Hepatocyte (in vitro differentiated cells): ENCODE results near the gene ERC2. TPM values are rescaled to one million over a fixed set of nuclear protein-coding genes. Genes with fewer than 3 reads are reported as not detected.

ENCODE experiments used
- DNase-seq: peaks from one replicate; pipeline ENCODE4 v3.0.0-alpha.2; 2016; ENCODE audit warnings: low spot score
- H2AFZ ChIP-seq: fragments of 200-600 bp; sonication (generic); 2 replicates; pipeline ENCODE4 v1.6.0; 2016; ENCODE audit warnings: antibody characterized with exemption, mild to moderate bottlenecking
- H3K27ac ChIP-seq: fragments of 200-600 bp; sonication (generic); 2 replicates; pipeline ENCODE4 v1.5.1; 2016; ENCODE audit warnings: mild to moderate bottlenecking
- H3K27me3 ChIP-seq: fragments of 200-600 bp; sonication (generic); 2 replicates; pipeline ENCODE4 v1.6.1; 2016
- H3K36me3 ChIP-seq: fragments of 200-600 bp; sonication (generic); replicated peaks from 2 replicates; pipeline ENCODE4 v1.5.1; 2016; ENCODE audit warnings: low read depth; ENCODE audit not compliant: insufficient read depth
- H3K4me1 ChIP-seq: fragments of 200-600 bp; sonication (generic); 2 replicates; pipeline ENCODE4 v1.5.1; 2016; ENCODE audit warnings: mild to moderate bottlenecking, moderate library complexity; ENCODE audit not compliant: insufficient read depth
- H3K4me2 ChIP-seq: fragments of 200-600 bp; sonication (generic); 2 replicates; pipeline ENCODE4 v1.6.0; 2016
- H3K4me3 ChIP-seq: fragments of 200-600 bp; sonication (generic); 2 replicates; pipeline ENCODE4 v1.5.1; 2016; ENCODE audit warnings: mild to moderate bottlenecking
- H3K79me2 ChIP-seq: fragments of 200-600 bp; sonication (generic); 2 replicates; pipeline ENCODE4 v1.6.0; 2017; ENCODE audit warnings: mild to moderate bottlenecking
- H3K9me2 ChIP-seq: fragments of 200-600 bp; sonication (generic); replicated peaks from 2 replicates; pipeline ENCODE4 v1.6.0; 2017; ENCODE audit warnings: mild to moderate bottlenecking; ENCODE audit not compliant: insufficient read depth
- H3K9me3 ChIP-seq: fragments of 200-600 bp; sonication (generic); 2 replicates; pipeline ENCODE4 v1.5.1; 2016; ENCODE audit warnings: low read depth, mild to moderate bottlenecking
- H4K20me1 ChIP-seq: fragments of 200-600 bp; sonication (generic); 2 replicates; pipeline ENCODE4 v1.6.0; 2016; ENCODE audit warnings: mild to moderate bottlenecking; ENCODE audit not compliant: insufficient read depth, poor library complexity, severe bottlenecking
- CTCF ChIP-seq: fragments of 200-600 bp; sonication (generic); IDR thresholded peaks from 2 replicates; pipeline ENCODE4 v1.5.1; 2016; ENCODE audit warnings: antibody characterized with exemption, mild to moderate bottlenecking; ENCODE audit not compliant: poor library complexity
- EZH2 ChIP-seq: fragments of 200-600 bp; sonication (generic); IDR thresholded peaks from 2 replicates; pipeline ENCODE4 v1.6.1; 2016; ENCODE audit warnings: antibody characterized with exemption, mild to moderate bottlenecking, borderline replicate concordance
- EZH2phosphoT487 ChIP-seq: fragments of 200-600 bp; sonication (generic); IDR thresholded peaks from one replicate; pipeline ENCODE4 v1.6.1; 2018; ENCODE audit warnings: antibody characterized with exemption, mild to moderate bottlenecking, low read depth, moderate library complexity; ENCODE audit not compliant: unreplicated experiment, severe bottlenecking
- WGBS: methylation state at CpG from one replicate; pipeline ENCODE4 v1.1.6; 2016; ENCODE audit warnings: low lambda C conversion rate; ENCODE audit errors: missing lambda C conversion rate; 5-methylcytosine and 5-hydroxymethylcytosine counted together
- polyA plus RNA-seq: library from polyadenylated mRNA; unstranded; fragments of >200 nt; fragmentation: Nextera tagmentation; extraction: Ambion mirVana; gene quantifications from 2 replicates; pipeline ENCODE4 v1.2.1, GENCODE V29; 2016
- total RNA-seq: library from RNA; depleted of rRNA; stranded (reverse); fragments of >200 nt; gene quantifications from 2 replicates; pipeline ENCODE4 v1.2.3, GENCODE V29; 2014

ERC2 gene
- total and polyA plus RNA-seq, 2 experiments from 2014 or later = 1.2 to 5.3 TPM

GRCh38 chr3:55988905-55989304 lies 479.4 kb downstream of the ERC2 start:
- WGBS = 26% methylated on average over 3 of the region's 3 CpGs
- Histone ChIP-seq H2AFZ (no peak overlapping the region), H3K27ac (no peak overlapping the region), H3K79me2 (no peaks in the 10 kb centered on the region), H3K4me3 (no peak overlapping the region), H3K27me3 (no peaks in the 10 kb centered on the region), H4K20me1 (no peaks in the 10 kb centered on the region), H3K4me1 (peaks cover 11% of the 10 kb centered on the region), H3K4me2 (no peak overlapping the region), H3K9me2 (no peaks in the 10 kb centered on the region), H3K36me3 (no peaks in the 10 kb centered on the region), H3K9me3 (no peaks in the 10 kb centered on the region)
- no peak for TF ChIP-seq EZH2
- no peak for TF ChIP-seq CTCF
- no peak for TF ChIP-seq EZH2phosphoT487
- no peak for DNase-seq

- 86% methylated on average over 5 of the region's 5 CpGs for WGBS
- Histone ChIP-seq H3K4me3 (no peak overlapping the region), H3K36me3 (no peaks in the 10 kb centered on the region), H3K27me3 (no peaks in the 10 kb centered on the region), H3K27ac (no peak overlapping the region), H3K9me2 (no peaks in the 10 kb centered on the region), H3K79me2 (no peaks in the 10 kb centered on the region), H3K4me1 (peaks cover 11% of the 10 kb centered on the region), H3K4me2 (no peak overlapping the region), H4K20me1 (no peaks in the 10 kb centered on the region), H2AFZ (no peak overlapping the region), H3K9me3 (no peaks in the 10 kb centered on the region)
- DNase-seq = no peak
- no peak for TF ChIP-seq EZH2
These were observed 483.6 kb downstream of the ERC2 start for GRCh38 chr3:55984626-55985025.

GRCh38 chr3:55978953-55979352 lies 489.3 kb downstream of the ERC2 start:
- H3K79me2 ChIP-seq = no peaks in the 10 kb centered on the region
- no peak for DNase-seq
- H3K4me1 ChIP-seq = no peaks in the 10 kb centered on the region
- TF ChIP-seq EZH2phosphoT487 = no peak
- no peak for TF ChIP-seq CTCF
- no peak for TF ChIP-seq EZH2
- no peaks in the 10 kb centered on the region for H3K36me3 ChIP-seq
- WGBS = 94% methylated on average over 6 of the region's 6 CpGs
- H3K9me2 ChIP-seq = no peaks in the 10 kb centered on the region
- no peak overlapping the region for H2AFZ ChIP-seq
- H3K27ac ChIP-seq = no peak overlapping the region
- H4K20me1 ChIP-seq = no peaks in the 10 kb centered on the region
- H3K27me3 ChIP-seq = no peaks in the 10 kb centered on the region
- no peak overlapping the region for H3K4me3 ChIP-seq
- H3K9me3 ChIP-seq = no peaks in the 10 kb centered on the region
- no peak overlapping the region for H3K4me2 ChIP-seq

- no peak overlapping the region for H3K27ac ChIP-seq
These were observed 493.7 kb downstream of the ERC2 start for GRCh38 chr3:55974421-55975165.

More at GRCh38 chr3:55974421-55975165, 493.7 kb downstream of the ERC2 start:
- H3K9me2 ChIP-seq = no peaks in the 10 kb centered on the region
- DNase-seq = no peak
- H2AFZ ChIP-seq = no peak overlapping the region
- TF ChIP-seq CTCF (no peak), EZH2 (no peak), EZH2phosphoT487 (no peak)
- WGBS = 94% methylated on average over 13 of the region's 13 CpGs
- H3K4me1 ChIP-seq = no peaks in the 10 kb centered on the region
- H3K4me2 ChIP-seq = no peak overlapping the region
- no peaks in the 10 kb centered on the region for H3K79me2 ChIP-seq
- H3K36me3 ChIP-seq = no peaks in the 10 kb centered on the region
- no peaks in the 10 kb centered on the region for H4K20me1 ChIP-seq
- no peaks in the 10 kb centered on the region for H3K9me3 ChIP-seq
- no peaks in the 10 kb centered on the region for H3K27me3 ChIP-seq
- H3K4me3 ChIP-seq = no peak overlapping the region
